Suppressor macrophage treated with lipopolysaccharide for 4 hours (primary cell): Measurements from ENCODE around the gene BRICD5.
A peak's percentile ranks its signal among the peaks of the same experiment; 100 is the strongest.

Experiments
- DNase-seq: peaks from one replicate; pipeline ENCODE4 v3.0.0-alpha.2; 2020

The BRICD5 gene

DNA sequence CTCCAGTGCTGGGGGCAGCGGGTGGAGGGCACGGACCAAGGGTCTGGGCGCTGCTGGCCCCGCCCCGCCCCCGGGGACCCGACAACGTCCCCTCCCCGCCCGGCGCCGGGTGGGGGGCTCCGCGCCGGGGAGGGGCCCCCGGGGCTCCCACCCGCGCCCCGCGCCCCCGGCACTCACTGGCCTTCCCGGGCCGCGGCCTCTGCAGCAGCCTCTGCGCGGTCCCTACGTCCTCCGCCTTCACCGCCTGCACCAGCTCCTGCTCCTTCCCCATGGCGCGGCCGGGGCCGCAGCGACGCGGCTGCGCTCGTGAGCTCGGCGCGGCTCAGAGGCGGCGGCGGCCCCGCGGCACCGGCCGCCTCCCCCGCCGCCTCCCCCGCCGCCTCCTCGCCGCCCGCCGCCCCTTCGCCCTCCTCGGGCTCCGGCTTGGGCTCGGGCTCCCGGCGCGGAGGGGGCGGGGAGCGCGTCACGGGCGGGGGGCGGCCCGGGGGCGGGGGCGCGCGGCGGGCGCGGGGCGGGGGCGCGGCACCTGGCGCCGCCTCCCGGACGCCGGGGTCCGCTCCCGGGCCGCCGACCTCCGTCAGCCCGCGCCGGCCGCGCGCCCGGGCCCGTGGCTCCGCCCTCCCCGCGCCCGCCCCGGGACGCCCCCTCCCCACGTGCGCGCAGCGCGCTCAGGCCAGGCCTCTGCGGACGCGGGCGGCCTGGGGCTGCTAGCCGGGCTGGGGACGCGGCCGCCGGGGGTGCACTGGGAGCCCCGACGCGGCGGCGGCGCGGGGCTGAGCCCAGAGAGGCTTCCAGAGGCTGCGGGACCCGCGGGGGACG, 14.3 kb downstream of the BRICD5 start, which contains the start of gene CASKIN1:
CASKIN1 (minus strand) TSS at position 444 of the 819 bp plus-strand sequence; CDS start at position 271, 173 bp downstream.
- peak; percentile 39 for DNase-seq

DNA sequence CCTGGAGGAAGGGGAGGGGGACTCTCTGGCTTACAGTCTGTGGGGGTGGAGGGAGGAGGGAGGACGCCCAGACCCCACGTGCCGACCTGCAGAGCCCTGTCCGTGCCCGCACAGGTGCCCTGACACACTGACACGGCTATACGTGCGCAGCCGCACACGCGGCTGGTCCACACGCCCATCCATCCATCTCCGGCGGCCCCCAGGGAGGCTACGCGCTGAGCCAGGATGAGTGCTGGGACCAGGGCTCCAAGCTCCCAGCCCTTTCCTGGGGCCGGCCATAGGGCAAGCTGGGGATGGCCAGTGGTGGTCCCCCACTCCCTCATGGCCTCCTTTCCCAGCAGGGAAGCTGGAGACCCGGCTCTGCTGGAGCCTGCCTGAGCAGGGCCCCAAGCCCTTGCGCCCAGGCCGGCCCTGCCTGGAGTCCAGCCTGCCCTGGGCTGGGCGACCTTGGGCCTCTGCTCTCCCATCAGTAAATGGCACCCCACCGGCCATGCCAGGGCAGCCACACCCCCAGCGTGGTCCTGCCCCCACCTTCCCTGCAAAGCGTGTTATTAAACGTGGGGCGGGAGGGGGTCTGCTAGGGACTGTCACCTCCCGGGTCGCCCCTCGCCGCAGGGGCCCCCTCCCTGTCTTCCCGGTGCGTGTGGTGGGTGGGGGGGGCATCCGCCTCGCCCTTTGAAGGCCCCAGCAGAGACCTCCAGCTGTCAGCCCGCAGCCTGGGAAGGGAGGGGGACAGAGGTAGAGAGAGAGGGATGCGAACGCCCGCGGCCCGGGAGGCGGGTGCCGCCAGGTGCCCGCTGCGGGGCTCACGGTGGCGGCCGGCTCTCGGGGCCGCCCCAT, 15.1 kb downstream of the BRICD5 start:
- DNase-seq, result no peak

DNA sequence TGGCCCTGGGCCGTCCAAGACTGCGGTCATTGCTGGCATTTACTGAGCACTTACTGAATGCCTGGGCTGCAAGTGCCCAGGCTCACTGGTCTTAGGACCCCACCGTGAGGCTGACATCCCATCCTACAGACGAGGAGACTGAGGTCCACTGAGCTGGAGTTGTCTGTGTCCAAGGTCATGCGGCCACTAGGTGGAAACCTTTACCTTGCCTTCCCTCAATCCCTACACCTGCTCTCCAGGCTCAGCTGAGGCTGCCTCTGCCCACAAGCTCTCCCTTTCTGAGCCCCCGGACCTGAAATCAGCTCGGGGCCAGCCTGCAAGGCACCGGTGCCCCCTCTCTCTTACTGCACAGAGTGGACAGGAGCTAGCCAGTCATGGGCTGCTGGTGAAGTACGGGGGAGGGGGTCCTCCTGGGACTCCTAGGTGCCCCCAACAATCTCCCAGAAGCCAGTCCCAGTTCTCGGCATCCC, 15.8 kb downstream of the BRICD5 start:
- DNase-seq, result peak; percentile 27

DNA sequence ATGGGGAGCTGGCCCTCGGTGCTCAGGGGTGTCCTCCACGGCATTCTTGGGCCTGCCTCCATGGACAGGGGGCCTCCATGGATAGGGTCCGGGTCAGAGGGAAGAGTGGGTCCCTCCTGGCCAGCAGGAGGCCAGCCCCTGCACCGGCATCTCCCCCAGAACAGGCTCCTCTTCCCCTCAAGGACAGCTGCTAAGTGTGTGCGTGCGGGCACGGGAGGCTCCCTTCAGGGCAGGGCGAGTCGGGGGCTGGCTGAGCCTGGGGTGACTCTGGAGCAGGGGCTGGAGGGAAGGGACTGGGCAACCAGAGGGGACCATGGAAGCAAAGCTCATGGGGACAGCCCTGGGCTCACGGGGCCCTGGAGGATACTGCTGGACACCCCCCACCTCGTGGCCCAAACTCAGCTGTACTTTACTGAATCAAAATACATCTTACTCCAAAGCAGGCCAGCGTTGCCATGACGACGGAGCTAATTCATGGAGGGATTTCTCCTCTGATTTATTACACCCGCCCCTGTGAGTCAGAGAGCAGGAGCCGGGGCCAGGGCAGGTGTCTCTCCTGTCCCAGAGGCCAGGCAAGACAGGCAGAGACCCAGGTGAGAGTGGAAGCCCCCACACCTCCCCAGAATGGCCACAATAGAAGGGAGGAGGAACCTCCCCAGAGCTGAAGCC, 16.4 kb downstream of the BRICD5 start:
- DNase-seq, result no peak

DNA sequence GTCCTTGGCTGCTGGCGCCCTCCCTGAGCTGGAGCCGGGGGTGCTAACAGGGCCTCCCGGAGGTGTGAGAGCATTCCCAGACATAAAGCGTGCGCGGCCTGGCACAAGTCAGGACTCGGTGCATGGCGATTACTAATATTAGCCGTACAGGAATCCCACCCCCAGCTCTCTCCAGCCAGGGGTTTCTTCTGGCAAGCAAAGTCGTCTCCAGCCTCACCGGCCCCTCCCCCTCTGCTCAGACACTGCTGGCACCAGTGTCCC, 19.3 kb downstream of the BRICD5 start:
- DNase-seq, result no peak

DNA sequence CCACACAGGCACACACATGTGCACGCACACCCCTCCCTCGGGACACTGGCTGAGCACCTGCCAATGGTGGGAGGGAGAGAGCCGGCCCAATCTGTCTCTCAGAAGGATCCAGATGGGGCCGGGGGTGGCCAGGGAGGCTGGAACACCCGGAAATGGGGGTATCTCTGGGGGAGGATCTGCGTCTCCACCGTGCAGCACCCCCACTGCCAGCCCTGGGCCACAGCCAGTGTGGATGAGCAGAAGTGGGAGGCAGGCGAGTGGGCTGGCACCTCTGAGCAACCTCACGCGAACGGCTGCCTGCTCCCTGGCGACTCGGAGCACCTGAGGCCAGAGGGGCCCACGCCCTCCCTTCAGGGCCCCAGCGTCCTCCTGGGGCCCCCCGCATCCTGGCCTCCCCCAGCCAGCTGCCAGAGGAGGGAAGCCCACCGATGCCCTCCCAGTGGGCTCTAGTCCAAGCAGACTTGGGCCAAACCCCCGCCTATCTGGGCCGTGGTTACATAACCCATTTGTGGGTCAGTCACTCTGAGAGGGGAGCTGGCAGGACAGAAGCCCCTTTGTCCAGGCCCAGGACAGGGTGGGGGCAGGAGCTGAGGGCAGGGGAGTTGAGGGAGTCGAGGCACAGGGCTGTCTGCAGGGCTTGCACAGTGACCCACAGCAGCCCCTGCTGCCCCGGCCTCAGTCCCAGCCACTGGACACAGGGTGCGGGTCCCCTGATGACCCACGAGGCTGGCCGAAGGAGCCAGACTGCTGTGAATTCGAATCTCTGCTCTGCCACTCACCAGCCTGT, 19.8 kb downstream of the BRICD5 start:
- no peak for DNase-seq

DNA sequence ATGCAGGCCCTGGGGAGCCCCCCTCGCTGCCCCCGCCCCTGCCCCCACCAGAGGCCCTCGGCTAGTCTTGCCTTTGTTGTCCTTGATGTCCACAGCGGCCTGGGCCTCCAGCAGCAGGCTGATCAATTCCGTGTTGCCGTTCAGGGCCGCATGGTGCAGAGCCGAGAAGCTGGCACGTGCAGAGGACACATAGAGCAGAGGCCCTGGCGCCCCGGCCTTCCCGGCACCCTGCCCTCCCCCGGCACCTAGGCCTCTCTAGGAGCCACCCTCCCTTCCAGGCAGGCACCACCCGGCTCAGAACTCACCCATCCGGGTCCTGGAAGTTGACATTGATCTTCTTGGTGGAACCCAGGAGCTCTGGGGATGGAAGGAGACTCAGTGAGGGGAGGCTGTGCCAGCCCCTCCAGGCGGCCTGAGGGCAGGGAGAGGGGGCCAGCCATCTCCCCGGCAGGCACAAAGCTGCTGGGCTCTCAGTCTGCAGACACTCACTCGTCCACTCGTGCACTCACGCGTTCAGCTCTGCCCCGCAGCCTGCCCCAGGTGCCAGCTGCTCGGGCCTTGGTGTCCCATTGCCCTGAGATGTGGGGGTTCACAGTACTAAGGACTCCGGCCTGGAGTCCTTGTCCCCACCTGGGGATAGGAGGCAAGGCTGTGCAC, 20.5 kb downstream of the BRICD5 start:
- no peak for DNase-seq

DNA sequence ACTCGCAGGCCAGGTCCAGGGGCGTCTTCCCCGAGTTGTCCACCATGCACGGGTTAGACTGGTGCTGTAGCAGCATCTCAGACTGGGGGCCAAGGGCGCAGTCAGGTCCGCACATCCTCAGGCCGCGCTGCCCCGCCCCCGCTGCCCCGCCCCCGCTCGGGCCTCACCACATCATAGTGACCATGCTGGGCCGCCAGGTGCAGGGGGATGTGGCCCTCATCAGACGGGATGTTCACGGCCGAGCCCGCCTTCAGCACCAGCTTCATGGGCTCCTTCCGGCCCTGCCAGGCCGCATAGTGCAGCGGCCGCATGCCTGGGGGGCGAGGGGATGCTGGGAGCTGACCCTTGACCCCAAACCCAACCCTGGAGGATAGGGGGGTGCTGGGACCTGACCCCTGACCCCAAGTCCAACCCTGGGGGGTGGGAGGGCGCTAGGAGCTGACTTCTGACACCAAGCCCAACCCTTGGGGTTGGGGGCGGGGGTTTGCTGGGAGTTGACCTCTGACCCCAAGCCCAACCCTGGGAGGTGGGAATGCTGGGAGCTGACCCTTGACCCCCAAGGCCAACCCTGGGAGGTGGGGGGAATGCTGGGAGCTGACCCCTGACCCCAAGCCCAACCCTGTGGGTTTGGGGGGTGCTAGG, 21.3 kb downstream of the BRICD5 start:
- no peak for DNase-seq

DNA sequence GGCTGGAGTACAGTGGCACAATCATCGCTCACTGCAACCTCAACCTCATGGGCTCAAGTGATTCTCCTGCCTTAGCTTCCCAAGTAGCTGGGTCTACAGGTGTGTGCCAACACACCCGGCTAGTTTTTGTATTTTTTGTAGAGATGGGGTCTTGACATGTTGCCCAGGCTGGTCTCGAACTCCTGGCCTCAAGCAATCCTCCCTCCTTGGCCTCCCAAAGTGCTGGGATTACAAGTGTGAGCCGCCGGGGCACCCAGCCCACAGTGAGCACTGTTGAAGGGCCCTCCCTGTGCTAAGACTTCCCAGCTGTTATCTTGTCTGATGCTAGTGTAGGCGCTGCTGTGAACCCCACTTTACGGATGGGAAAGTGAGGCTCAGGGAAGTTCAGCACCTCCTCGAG, 22.3 kb downstream of the BRICD5 start:
- no peak for DNase-seq

DNA sequence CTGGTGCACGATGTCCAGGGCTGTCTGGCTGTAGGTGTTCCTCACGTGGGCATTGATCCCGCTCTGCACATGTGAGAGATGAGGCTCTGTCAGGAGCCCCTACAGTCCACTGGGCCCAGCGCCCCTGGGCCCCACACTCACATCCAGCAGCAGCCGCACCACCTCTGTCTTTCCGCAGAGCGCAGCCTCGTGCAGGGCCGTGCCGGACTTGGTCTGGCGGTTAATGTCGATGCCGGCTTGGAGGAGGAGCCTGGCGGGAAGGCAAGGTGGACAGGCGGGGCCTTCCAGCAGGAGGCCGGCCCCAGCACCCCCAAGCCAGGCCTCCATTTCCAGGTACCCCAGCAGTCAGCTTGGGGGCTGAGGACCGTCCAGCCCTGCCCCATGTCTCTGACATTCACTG, 23.5 kb downstream of the BRICD5 start:
- DNase-seq, result no peak

DNA sequence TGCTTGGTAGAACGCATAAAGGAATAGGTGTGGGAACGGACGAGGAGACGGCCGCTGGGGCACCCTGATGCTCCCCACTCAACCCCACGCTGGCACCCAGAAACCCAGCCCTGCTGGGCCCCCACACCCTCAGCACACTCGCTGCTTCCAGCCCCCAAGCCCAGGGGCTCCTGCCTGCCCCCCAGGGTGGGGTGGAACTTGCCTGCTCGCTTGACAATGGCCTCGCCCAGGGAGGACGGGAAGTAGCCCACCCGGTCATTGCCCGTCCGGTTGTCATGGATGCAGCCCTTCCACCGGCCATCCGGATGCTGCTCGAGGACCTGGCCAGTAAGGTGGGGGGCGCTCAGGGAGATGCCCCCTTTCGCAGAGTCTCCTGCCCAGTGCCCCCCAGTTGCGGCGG, 24.2 kb downstream of the BRICD5 start:
- DNase-seq, result no peak

DNA sequence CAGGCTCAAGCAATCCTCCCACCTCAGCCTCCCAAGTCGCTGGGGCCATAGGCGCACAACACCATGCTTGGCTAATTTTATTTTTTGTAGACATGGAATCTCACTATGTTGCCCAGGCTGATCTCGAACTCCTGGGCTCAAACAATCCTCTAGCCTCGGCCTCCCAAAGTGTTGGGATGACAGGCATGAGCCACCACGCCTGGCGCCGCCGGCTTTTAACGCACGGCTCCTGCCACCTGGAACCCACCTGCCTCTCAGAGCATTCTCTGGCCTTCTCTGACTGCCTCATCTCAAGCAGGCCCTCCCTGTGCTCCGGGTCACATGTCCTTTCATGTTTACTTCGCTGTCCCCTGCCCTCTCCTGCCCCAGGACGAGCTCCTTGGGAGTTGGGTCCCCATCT, 24.6 kb downstream of the BRICD5 start:
- no peak for DNase-seq

DNA sequence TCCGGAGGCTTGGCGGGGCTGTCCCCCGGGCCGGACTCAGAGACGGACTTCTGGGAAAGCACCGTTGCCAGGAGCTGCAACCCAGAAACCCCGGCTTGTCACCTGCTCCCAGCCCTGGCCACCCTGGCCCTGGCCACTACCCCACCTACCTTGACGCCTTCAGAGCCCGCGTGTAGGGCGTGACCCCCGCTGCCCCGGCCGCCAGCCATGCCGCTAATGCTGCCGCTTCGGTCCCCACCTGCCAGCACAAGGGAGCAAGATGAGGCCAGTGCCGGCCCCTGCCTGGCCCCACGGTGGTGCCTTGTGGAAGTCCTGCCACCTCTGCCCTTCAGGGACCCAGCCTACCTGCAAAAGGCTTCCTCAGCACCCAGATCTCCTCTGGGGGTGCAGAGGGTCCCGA, 25.7 kb downstream of the BRICD5 start:
- DNase-seq, result no peak

DNA sequence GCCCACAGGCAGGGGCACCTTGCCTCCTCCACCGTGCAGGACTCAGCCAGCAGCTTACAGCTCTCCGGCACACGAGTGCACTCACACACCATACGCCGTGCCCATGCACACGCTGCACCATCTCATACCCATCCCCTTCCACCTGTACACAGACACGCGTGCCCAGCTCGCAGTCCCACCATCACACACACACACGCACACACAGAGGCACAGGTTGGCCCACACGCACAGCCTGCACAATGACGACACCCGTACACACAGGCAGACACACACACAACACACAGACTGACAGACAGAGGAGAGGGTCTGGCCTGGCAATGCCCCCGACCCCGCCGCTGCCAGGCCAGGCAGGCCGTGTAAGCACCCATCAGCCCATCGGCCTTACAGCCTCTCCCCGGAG, 26.3 kb downstream of the BRICD5 start:
- DNase-seq, result no peak

DNA sequence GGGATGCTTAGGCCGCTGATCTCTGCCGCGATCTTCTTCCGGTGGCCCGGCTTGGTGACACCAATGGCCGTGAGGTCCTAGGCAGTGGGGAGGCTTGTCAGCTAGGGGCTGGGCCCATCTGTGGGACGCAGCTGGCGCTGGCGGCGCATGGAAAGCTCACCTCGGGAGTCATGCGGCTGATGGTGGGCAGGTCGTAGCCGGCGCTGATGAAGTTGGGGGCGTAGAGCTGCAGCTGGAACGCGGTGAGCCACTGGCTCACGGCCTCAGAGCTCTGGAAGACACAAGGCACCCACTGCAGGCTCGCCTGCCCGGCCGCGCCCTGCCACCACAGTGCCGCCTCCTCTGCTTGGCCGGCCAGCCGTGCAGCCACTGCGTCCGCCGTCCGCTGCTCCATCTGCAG, 27.0 kb downstream of the BRICD5 start:
- DNase-seq, result no peak

DNA sequence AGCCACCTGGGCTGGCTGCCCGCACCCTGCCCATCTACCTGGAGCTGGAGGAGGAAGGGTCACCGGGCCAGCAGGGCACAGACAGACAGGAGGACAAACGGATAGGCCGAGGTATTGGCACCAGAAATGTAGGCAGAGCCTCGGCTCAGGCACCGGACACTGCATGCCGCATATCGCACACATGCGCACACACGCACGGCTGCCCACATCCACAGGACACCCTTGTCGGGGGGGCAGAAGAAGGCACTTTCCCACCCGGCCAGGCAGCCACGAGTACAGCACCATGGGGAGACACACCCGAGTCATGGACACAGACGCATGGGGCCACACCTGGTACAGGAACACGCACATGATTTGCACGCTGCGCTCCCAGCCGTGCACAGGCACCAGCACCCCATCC, 28.7 kb downstream of the BRICD5 start:
- DNase-seq, result no peak

DNA sequence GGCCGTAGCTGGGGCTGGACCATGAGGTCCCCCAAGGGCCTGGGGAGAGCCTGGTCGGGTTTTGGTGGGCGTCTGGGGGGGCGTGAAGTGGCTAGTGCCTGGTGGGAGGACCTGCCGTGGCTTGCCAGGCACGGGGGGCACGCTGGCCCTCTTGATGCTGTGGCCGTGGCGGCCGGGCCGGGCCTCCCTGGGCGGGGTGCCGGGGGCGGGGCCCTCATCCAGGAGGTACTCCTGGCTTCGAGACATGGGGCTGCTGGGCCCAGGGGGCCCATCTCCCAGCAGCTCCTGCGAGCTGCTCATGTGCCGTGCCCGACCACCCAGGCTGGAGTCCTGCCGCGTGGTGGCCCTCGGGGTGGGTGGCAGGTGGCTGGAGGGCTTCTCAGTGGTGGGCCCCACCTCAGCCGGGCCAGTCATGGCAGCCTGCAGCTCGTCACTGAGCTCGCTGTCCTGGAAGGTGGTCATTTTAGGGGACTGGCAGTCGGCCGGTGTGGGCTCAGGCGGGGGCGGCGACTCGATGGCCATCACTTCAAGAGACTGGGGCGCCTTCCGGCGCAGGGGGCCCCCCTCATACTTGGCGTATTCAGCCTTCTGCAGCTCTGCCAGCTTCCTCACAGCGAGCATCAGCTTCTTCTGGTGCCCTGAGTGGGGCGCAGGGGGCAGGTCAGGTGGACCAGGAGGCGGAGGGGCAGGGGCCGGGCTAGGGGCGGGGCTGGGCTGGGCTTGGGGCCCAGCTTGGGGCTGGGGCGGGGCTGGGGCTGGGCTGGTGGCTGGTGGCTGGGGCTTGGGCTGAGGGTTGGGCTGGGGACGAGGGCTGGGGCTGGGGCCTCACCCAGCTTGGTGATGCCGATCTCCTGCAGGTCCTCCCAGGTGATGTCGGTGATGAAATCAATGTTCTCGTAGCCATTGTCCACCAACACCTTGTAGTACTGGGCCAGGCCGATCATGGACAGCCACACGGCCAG, 29.4 kb downstream of the BRICD5 start:
- DNase-seq, result no peak

DNA sequence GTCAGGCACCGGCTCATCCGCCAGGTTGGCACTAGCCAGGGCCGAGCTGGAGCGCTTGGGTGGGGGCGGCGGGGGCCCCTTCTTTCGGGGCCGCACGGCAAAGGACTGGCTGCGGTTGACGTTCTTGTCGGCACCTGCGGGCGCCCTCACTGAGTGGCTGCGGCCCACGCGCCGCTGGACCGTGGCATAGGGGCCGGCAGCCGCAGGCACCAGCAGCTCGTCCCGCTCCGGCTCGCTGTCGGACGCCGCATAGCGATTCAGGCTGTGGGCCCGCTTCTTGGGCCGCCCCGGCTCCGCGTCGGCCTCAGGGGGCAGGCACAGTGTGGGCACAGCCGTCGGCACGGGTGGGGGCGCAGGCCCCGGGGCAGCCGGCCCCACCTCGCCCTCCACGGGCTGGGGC, 30.2 kb downstream of the BRICD5 start:
- no peak for DNase-seq

DNA sequence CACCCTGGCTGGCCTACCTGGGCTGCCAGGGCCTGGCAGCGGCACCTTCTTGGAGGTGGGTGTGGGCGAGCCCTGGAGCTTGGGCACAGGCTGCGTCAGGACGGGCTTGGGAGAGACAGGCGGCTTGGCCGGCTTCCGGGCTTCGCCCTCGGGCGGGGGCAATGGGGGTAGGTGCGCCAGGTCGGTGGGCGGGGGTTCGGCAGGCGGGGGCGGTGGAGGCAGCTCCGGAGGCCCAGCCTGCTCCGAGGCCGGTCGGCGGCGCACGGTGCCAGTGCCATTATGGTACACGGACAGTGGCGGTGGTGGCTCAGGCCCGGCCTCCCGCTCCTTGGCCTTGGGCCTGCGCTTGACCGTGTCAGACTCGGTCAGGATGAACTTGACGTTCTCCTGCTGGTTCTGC, 31.1 kb downstream of the BRICD5 start:
- no peak for DNase-seq

DNA sequence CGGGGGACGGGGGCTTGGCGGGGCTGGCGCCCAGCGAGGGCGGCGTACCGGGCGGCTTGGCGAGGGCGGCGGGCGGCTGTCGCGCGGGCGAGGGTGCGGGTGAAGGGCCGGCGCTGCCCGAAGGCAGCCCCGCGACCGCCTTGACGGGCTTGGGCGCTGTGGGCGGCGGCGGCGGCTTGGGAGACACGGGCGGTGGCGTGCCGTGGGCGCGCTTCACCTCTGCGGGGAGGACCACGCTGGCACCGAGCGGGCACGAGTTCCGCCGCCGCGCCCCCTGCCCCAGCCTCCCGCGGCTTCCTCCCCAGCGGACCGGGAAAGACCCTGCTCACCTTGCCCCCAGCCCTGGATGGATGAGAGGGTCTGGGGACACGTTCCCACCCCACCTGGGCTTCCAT, 31.6 kb downstream of the BRICD5 start:
- no peak for DNase-seq
